Measurements from ENCODE around the gene ZC3H18. TPM values are rescaled to one million over a fixed set of nuclear protein-coding genes. Genes with fewer than 3 reads are reported as not detected.

The ZC3H18 gene
- total RNA-seq, 6 experiments from 2014 or later: 8.7 to 22.8 (median 16.4) TPM

- intact Hi-C loops (cut with DNase I): loop anchor here in 1 of 2 donors (5.0 kb wide), 1 partner anchor 119 kb away; no protein-coding TSS in a partner anchor
- no peaks in the 10 kb centered on the region for H3K9me3 ChIP-seq
- no peak overlapping the region for H3K27ac ChIP-seq
- H3K27me3 ChIP-seq: no peaks in the 10 kb centered on the region
- H3K4me1 ChIP-seq: peaks cover 0 to 3% (median 0%) of the 10 kb centered on the region in 4 donors
- peak in 1 of 3 donors; percentile 51 for DNase-seq
- 21% methylated on average over 23 of the region's 24 CpGs for WGBS (ENCODE audit: insufficient coverage, low coverage, low lambda C conversion rate, missing lambda C conversion rate)
- peak; percentile 77 to 88 (median 81) for ATAC-seq
- no peaks in the 10 kb centered on the region for H3K36me3 ChIP-seq
- peak; percentile 51 to 61 (median 58) for TF ChIP-seq CTCF (IDR thresholded peaks at IDR 0.05)
- TF ChIP-seq POLR2A (IDR thresholded peaks at IDR 0.05): no peak
- no peak overlapping the region for H3K4me3 ChIP-seq
Measured at GRCh38 chr16:88561485-88562359, 8.5 kb upstream of the ZC3H18 start.

GRCh38 chr16:88566158-88566557 is 4.0 kb upstream of the ZC3H18 start:
- no peak for TF ChIP-seq CTCF (IDR thresholded peaks at IDR 0.05)
- TF ChIP-seq POLR2A (IDR thresholded peaks at IDR 0.05): no peak
- intact Hi-C loops (cut with DNase I): no loop called here
- ATAC-seq: no peak

GRCh38 chr16:88568710-88569613 is 1.2 kb upstream of the ZC3H18 start:
- Histone ChIP-seq H3K9me3 (no peaks in the 10 kb centered on the region), H3K27me3 (no peaks in the 10 kb centered on the region), H3K36me3 (no peaks in the 10 kb centered on the region), H3K4me1 (peaks cover 0 to 13% (median 7%) of the 10 kb centered on the region in 4 donors), H3K4me3 (peak overlapping the region; percentile 76 to 88 (median 86)), H3K27ac (peak overlapping the region in 1 of 3 donors; percentile 33)
- intact Hi-C loops (cut with DNase I): no loop called here
- WGBS (ENCODE audit: insufficient coverage, low coverage, low lambda C conversion rate, missing lambda C conversion rate): 83% methylated on average over 4 of the region's 18 CpGs
- DNase-seq (no peak), ATAC-seq (no peak)
- no peak for TF ChIP-seq POLR2A (IDR thresholded peaks at IDR 0.05)
- TF ChIP-seq CTCF (IDR thresholded peaks at IDR 0.05): no peak

More at GRCh38 chr16:88566158-88566557, 4.0 kb upstream of the ZC3H18 start:
- WGBS (ENCODE audit: insufficient coverage, low coverage, low lambda C conversion rate, missing lambda C conversion rate): 74% methylated on average over 3 of the region's 6 CpGs
- Histone ChIP-seq H3K4me1 (peaks cover 0 to 10% (median 2%) of the 10 kb centered on the region in 4 donors), H3K9me3 (no peaks in the 10 kb centered on the region), H3K27ac (no peak overlapping the region), H3K36me3 (no peaks in the 10 kb centered on the region), H3K4me3 (no peak overlapping the region), H3K27me3 (no peaks in the 10 kb centered on the region)
- DNase-seq: no peak

- no peaks in the 10 kb centered on the region for H3K9me3 ChIP-seq
- no peaks in the 10 kb centered on the region for H3K27me3 ChIP-seq
- H3K36me3 ChIP-seq: no peaks in the 10 kb centered on the region
- ATAC-seq: peak; percentile 18 to 41 (median 24)
- TF ChIP-seq CTCF (IDR thresholded peaks at IDR 0.05) (no peak), POLR2A (IDR thresholded peaks at IDR 0.05) (no peak)
- intact Hi-C loops (cut with DNase I): no loop called here
- H3K4me1 ChIP-seq: peaks cover 0 to 13% (median 7%) of the 10 kb centered on the region in 4 donors
- H3K27ac ChIP-seq: peak overlapping the region; percentile 16 to 33 (median 19)
- peak; percentile 49 to 67 (median 54) for DNase-seq
- 2% methylated on average over 9 of the region's 28 CpGs for WGBS (ENCODE audit: insufficient coverage, low coverage, low lambda C conversion rate, missing lambda C conversion rate)
- peak overlapping the region; percentile 76 to 88 (median 86) for H3K4me3 ChIP-seq
Measured at GRCh38 chr16:88569614-88569984, 604 bp upstream of the ZC3H18 start.

Measured in right lobe of liver (tissue), 6 donors.